Medulla oblongata (tissue), 1 donor: ENCODE results near the gene FAM20A.
A peak's percentile ranks its signal among the peaks of the same experiment; 100 is the strongest.

Experiments used
- DNase-seq: peaks from one replicate; pipeline ENCODE4 v3.0.0-alpha.2; 2015; ENCODE audit errors: extremely low spot score

The FAM20A gene

GRCh38 chr17:68600931-68601564 is at the start of gene FAM20A:
Gene FAM20A, minus strand, starts transcription at chr17:68601367. Its CDS starts 701 bp downstream, at chr17:68600666.
- DNase-seq: no peak

DNA sequence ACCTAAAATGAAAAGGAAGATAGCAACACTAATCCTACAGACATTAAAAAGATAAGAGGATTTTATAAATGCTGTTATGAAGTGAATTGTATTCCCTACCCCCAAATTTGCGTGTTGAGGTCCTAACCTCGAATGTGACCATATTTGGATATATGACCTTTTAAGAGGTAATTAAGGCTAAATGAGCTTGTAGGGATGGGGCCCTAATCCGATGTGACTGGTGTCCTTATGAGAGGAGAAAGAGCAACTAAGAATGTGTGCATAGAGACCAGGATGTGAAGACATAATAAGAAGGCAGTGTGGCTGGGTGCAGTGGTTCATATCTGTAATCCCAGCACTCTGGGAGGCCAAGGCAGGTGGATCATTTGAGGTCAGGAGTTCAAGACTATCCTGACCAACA is 48.2 kb upstream of the FAM20A start:
- DNase-seq: no peak

- DNase-seq: no peak
Observed at GRCh38 chr17:68646626-68647526, 45.7 kb upstream of the FAM20A start.

DNA sequence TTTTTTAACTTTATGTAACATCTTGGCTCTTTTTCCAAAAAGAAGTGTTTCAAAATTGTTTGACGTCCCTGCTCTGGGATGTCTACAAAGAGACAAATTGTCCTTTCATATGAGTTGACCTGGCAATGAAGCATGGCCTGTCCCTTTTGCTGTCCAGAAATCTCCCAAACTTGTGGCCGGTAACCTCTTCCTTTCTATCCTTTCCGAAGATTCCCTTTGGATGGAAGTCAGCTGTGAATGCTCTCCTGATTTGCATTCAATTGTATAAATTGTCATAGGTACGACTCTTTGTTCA is 40.9 kb upstream of the FAM20A start:
- no peak for DNase-seq

- no peak for DNase-seq
Observed at GRCh38 chr17:68641276-68642117, 40.3 kb upstream of the FAM20A start.

DNA sequence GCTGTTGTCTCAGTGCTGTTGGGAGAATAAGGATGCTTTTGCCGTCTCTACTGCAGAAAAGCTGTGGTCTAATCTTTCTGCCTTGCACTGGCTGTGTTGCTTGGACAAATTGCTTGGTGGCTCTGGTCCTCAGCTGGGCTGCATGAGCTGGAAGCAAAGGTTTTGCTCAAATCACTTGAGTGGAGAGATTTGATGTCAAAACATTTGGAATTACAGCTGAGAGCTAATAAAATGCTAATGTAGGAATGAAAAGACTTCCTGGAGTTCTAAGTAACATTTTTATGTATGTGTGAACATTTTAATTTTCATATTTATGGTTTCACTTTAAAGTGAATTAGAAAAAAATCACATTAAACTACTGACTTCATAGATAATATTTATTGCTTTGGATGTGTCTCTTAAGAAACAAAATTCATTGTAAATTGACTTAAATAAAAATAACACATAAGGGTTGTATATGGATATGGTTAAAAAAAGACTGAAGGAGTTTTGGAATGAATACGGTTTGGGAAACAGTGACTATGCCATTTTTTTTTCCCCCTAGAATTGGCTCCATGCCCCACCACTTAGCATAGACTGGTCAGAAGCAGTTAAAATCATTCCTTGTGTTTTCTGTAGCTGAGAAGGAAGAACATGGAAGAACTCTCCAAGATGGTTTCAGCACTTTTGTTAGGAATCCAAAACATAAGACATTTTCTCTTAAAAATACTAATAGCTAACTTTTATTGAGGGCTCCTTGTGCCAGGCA is 39.2 kb upstream of the FAM20A start:
- no peak for DNase-seq

DNA sequence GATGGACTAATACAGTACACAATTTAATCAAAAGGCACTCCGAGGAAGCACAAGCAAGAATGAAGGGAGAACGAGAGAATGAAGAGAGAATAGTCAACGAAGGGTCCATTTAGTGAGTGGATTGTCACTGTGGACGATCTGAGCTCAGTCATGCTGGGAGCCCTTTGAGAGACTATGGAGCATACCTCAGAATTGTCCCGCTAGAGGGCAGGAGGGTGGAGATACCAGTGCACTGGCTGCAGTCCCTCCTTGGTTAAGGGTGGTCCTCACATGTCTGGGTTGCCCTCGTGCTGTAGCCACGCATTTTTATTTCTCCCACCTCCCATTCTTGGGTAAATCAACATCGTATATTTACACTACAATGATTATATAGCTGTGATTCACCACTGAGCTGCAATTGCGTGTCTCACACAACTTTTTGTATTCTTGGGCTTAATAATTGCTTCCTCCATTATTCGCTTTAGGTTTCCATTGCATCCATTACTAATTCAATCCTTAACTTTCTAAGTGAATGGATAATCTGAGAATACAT is 33.2 kb upstream of the FAM20A start:
- no peak for DNase-seq

GRCh38 chr17:68628576-68628957 is 27.4 kb upstream of the FAM20A start:
- DNase-seq: no peak

DNA sequence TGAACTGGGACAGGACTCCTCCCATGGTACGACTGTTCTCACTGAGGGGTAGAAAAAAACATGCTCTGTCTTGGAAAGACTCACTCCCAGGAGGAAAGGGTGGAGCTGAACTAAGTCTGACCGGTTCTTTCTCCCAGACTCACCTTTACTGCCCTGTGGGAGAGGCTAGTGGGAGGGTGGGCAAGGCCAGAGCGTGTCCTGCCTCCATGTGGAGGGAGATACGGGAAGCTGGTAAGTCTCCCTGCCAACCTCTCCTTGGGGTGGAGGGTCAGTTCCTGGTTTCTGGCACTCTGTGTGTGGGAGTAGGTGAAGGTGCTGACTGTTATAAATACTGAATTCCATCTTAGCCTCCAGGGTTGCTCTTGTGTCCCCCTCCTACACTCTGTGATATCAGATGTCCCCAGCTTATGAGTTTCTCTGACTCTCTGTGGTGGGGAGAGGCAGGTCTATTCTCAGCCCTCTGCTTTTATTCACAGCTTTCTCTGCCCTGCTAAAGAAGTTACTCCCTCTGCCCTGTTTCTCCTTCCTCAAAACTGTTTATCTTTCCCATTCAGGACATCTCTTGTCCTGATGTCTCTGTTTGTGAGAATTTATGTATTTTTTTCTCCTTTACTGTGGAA is 26.9 kb upstream of the FAM20A start:
- DNase-seq: no peak

DNA sequence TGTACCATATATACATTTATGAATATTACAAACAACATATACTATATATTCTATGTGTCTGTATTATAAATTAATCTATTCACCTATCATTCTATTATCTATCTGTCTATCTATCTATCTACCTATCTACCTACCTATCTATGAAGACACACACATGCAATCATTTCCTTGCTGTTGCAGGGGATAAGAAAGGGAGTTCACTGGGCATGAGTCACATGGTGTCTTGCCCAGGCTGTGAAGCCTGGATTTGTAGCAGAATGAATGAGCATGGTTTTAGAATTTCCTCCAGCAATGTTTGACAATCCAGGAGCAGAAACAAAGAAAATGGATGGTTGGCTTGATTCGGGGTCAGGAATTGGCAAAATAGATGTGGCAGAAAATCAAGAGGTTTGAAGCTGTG is 23.2 kb upstream of the FAM20A start:
- DNase-seq: no peak

DNA sequence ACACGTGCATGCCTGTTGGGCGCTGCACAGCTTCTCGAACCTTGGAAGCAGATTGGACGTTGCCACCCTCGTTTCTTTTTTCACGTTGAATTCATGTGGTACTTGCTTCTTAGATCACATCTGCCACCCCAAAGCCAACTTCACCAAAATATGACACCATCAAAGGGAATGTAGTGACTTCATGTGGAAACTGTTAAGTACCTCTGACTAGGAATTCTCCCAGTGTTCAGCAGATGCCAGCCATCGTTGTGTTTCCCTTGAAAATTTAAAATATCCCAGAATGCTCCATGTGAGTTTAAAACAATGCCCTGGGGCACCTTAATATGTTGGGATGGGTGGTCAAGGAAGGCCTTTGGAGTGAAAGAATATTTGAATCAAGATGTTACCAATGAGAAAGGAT is 22.6 kb upstream of the FAM20A start:
- DNase-seq: no peak

DNA sequence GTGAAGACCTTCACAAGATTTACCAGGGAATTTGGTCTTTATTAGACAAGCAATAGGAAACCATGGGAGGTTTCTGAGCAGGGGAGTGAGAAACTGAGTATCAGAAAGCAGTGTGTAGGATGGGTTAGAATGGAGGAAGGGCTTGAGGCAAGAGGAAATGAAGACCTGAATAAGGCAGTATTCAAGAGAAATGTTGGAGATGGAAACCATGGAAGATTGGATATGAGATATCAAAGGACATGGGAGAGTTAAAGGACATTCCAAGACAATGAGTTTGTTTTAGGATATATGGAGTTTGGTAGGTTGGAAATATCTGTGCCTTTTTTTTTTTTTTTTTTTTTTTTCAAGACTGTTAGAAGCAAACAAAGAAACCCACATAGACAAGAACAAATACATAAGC is 21.3 kb upstream of the FAM20A start:
- no peak for DNase-seq

DNA sequence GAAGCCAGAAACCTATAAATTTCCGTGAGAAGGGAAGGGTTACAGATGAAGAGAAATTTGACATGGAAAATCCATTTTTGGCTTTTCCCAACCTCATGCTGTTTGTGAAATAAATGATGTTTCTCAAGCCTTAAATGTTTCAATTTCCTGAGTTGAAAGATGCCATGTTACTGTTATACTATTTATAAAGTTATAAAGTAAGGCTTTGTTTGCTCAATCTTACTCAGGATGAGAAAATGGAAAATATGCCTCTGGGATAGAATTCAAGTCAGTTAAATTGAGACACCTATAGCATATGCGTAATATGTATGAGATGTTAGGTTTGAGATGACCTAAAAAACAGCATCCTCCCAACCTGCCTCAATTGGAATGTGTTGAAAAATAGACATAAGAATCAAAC is 19.9 kb upstream of the FAM20A start:
- no peak for DNase-seq

DNA sequence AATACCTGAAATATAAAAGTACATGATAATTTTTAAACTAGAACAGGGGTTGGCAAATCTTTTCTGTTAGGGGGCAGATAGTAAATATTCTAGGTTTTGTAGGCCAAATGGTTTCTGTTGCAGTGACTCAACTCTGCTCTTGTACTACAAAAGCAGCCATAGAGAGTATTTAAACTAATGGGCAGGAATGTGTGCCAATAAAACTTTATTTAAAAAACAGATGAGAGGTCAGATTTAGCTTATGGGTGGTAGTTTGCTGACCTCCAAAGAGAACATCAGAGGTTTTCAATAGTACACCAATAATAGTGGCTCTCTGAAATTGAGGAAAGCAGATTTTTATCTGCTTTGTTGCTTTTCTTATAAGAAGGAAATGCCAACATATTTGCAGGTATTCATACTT is 15.2 kb upstream of the FAM20A start:
- DNase-seq: no peak

DNA sequence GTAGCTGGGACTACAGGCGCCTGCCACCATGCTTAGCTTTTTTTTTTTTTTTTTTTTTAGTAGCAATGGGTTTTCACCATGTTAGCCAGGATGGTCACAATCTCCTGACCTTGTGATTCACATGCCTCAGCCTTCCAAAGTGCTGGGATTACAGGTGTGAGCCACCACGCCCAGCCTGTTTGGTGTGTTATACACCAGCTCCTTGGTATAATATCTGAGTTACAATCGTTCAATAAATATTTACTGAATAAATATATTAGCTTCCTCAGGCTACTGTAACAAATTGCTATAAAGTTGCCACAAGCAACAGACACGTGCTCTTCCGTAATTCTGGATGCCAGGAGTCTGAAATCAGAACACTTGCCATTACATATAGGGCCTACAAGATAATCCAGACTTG is 13.6 kb upstream of the FAM20A start:
- no peak for DNase-seq

- peak; percentile 36 for DNase-seq
Observed at GRCh38 chr17:68613739-68614298, 12.7 kb upstream of the FAM20A start.

DNA sequence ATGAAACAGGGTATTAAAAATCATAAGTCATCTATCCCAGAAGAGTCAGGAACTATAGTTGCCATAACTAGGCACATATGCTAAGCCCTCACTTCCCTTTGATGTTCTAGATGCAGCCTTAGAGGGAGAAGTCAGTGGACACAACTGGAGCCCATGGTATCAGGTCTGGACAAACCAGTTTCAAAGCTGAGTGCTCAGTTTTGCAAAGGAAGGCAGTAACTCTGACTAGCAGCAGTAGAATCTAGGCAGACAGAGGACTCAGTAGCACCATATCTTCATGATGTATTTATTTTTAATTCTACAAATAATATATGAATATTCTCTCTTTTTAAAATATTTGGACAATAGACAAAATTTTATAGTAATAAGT is 11.7 kb upstream of the FAM20A start:
- DNase-seq: no peak

DNA sequence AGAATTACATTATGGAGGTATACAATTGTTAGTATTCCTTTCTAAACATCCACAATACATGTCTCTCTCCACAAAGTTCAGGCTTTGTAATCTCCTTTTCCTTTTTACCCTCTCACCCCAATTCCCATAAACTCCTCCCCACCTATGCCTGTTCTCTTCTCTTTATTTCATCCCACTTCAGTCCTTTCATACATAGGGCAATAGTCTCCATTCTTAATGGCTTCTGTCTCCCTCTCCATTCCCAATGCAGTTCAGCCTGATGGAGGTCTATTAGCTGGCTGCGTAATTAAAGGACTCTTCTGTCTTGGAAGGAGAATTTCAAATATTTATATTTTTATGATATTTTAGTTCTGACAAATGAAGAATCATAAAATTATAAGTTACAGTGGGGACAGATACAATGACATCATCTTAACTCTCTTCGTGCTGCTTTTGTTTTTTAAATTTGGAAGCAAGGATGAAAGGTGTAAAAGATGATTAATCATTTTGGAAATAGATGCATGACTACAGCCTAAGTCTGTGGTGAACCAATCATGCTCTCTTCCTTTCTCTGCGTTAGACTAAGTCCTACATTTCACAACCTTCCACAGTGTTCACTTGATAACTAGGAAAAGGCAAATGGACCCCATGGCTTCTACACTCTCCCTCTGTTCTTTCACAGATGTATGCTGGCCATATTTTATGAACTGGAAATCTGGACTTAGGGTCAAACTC is 11.2 kb upstream of the FAM20A start:
- no peak for DNase-seq

GRCh38 chr17:68611353-68612208 is 10.4 kb upstream of the FAM20A start:
- no peak for DNase-seq
